ENCODE data around the gene IGFLR1.

The IGFLR1 gene

GRCh38 chr19:35777086-35777841 lies 35.0 kb upstream of the IGFLR1 start:
- TF ChIP-seq GLIS3 (CRISPR knock-in tag; IDR thresholded peaks at IDR 0.05): no peak
- no peak for ATAC-seq

GRCh38 chr19:35776102-35776788 lies 34.0 kb upstream of the IGFLR1 start:
- ATAC-seq: no peak
- TF ChIP-seq ZFP3 (CRISPR knock-in tag; IDR thresholded peaks at IDR 0.05): no peak
- no peak for TF ChIP-seq ZC3H10 (CRISPR knock-in tag; IDR thresholded peaks at IDR 0.05)
- TF ChIP-seq ZNF70 (CRISPR knock-in tag; IDR thresholded peaks at IDR 0.05): peak; percentile 97
- no peak for TF ChIP-seq POU6F1 (CRISPR knock-in tag; IDR thresholded peaks at IDR 0.05; ENCODE audit: borderline replicate concordance, low read depth)

- peak; percentile 90 for ATAC-seq
- TF ChIP-seq TSHZ2 (CRISPR knock-in tag; IDR thresholded peaks at IDR 0.05): 0 out of 2 replicates have a peak, but pooled peaks have one; percentile 19
- TF ChIP-seq SNAI2 (CRISPR knock-in tag; IDR thresholded peaks at IDR 0.05): no peak
Measured at GRCh38 chr19:35775298-35776101, 33.2 kb upstream of the IGFLR1 start, which contains the start of gene ARHGAP33. Gene ARHGAP33, plus strand, starts transcription at chr19:35775564. Its CDS starts 95 bp downstream, at chr19:35775659.

- no peak for TF ChIP-seq RARB (CRISPR knock-in tag; IDR thresholded peaks at IDR 0.05)
- TF ChIP-seq ZNF70 (CRISPR knock-in tag; IDR thresholded peaks at IDR 0.05): no peak
- no peak for TF ChIP-seq PATZ1 (CRISPR knock-in tag; IDR thresholded peaks at IDR 0.05; ENCODE audit: borderline replicate concordance)
- TF ChIP-seq SNAI2 (CRISPR knock-in tag; IDR thresholded peaks at IDR 0.05): no peak
- no peak for TF ChIP-seq TSHZ2 (CRISPR knock-in tag; IDR thresholded peaks at IDR 0.05)
- no peak for TF ChIP-seq TCF4 (CRISPR knock-in tag; IDR thresholded peaks at IDR 0.05; ENCODE audit: borderline replicate concordance)
- no peak for TF ChIP-seq ZC3H10 (CRISPR knock-in tag; IDR thresholded peaks at IDR 0.05)
- no peak for TF ChIP-seq ZFP3 (CRISPR knock-in tag; IDR thresholded peaks at IDR 0.05)
- TF ChIP-seq OSR1 (CRISPR knock-in tag; IDR thresholded peaks at IDR 0.05): no peak
- no peak for TF ChIP-seq CREB5 (CRISPR knock-in tag; IDR thresholded peaks at IDR 0.05; ENCODE audit: low read depth)
- TF ChIP-seq CSRNP3 (CRISPR knock-in tag; IDR thresholded peaks at IDR 0.05): no peak
- TF ChIP-seq ISL1 (CRISPR knock-in tag; IDR thresholded peaks at IDR 0.05): no peak
- TF ChIP-seq ESRRG (CRISPR knock-in tag; IDR thresholded peaks at IDR 0.05): no peak
- peak; percentile 46 for ATAC-seq
Measured at GRCh38 chr19:35775046-35775297, 32.7 kb upstream of the IGFLR1 start.

Measured in SK-N-SH treated with all-trans-retinoic acid at 6 μM for 48 hours (cell line).